Measurements from ENCODE around the gene KIF6.
A peak's percentile ranks its signal among the peaks of the same experiment; 100 is the strongest.

Gene KIF6

GRCh38 chr6:39320363-39320984 lies 404.7 kb downstream of the KIF6 start:
- peaks cover 29 to 61% (median 54%) of the 10 kb centered on the region in 10 experiments for H3K4me1 ChIP-seq
- no peaks in the 10 kb centered on the region for H3K36me3 ChIP-seq
- TF ChIP-seq Cebpa-rat (IDR thresholded peaks at IDR 0.05), result peak in 4 of 11 experiments; percentile 40 to 68 (median 65); a peak in 8 of 22 replicates
- H3K27ac ChIP-seq, result peak overlapping the region in 8 of 11 experiments; percentile 36 to 81 (median 64); a peak in 16 of 22 replicates
- H3K9ac ChIP-seq, result peak overlapping the region in 7 of 11 experiments; percentile 1 to 63 (median 47); a peak in 10 of 22 replicates
- H3K4me3 ChIP-seq, result peak overlapping the region in 1 of 10 experiments; percentile 9; a peak in 1 of 20 replicates
- H3K4me2 ChIP-seq, result peak overlapping the region; percentile 40 to 93 (median 83)
- no peaks in the 10 kb centered on the region for H3K9me3 ChIP-seq (replicated peaks in 1 of 11)
- H3K27me3 ChIP-seq, result peaks cover 0 to 9% (median 2%) of the 10 kb centered on the region in 11 experiments; a peak in 8 of 22 replicates
- peaks cover 0 to 6% (median 0%) of the 10 kb centered on the region in 11 experiments; a peak in 2 of 22 replicates for H4K20me1 ChIP-seq

- peaks cover 32 to 68% (median 60%) of the 10 kb centered on the region in 10 experiments for H3K4me1 ChIP-seq
- no peak overlapping the region for H3K4me3 ChIP-seq
- H3K4me2 ChIP-seq, result peak overlapping the region; percentile 40 to 93 (median 83)
- peaks cover 0 to 10% (median 0%) of the 10 kb centered on the region in 11 experiments; a peak in 4 of 22 replicates for H4K20me1 ChIP-seq
- no peaks in the 10 kb centered on the region for H3K9me3 ChIP-seq (replicated peaks in 1 of 11)
- H3K27ac ChIP-seq, result peak overlapping the region in 8 of 11 experiments; percentile 36 to 81 (median 64); a peak in 15 of 22 replicates
- H3K9ac ChIP-seq, result peak overlapping the region in 6 of 11 experiments; percentile 35 to 63 (median 54); a peak in 4 of 22 replicates
- TF ChIP-seq Cebpa-rat (IDR thresholded peaks at IDR 0.05), result no peak
- peaks cover under 1 to 16% (median 8%) of the 10 kb centered on the region in 11 experiments; a peak in 18 of 22 replicates for H3K27me3 ChIP-seq
- no peaks in the 10 kb centered on the region for H3K36me3 ChIP-seq
Measured at GRCh38 chr6:39319621-39320362, 405.4 kb downstream of the KIF6 start.

- Histone ChIP-seq H4K20me1 (peaks cover 0 to 32% (median 8%) of the 10 kb centered on the region in 11 experiments; a peak in 11 of 22 replicates), H3K9me3 (replicated peaks in 1 of 11) (no peaks in the 10 kb centered on the region), H3K36me3 (no peaks in the 10 kb centered on the region), H3K9ac (no peak overlapping the region), H3K4me3 (no peak overlapping the region), H3K27ac (no peak overlapping the region), H3K4me1 (peaks cover 45 to 82% (median 76%) of the 10 kb centered on the region in 10 experiments), H3K4me2 (0 out of 22 replicates have a peak overlapping the region, but pooled peaks of 2 of the 11 experiments have one; percentile 10 to 100), H3K27me3 (peaks cover 26 to 41% (median 34%) of the 10 kb centered on the region in 11 experiments)
- TF ChIP-seq Cebpa-rat (IDR thresholded peaks at IDR 0.05), result no peak
Measured at GRCh38 chr6:39317256-39317655, 408.0 kb downstream of the KIF6 start.

- peak within 1 kb of the TSS; percentile 91 to 100 (median 99) for H3K4me2 ChIP-seq
- H3K27me3 ChIP-seq, result peaks cover 34 to 53% (median 41%) of the 10 kb centered on the region in 11 experiments
- H3K36me3 ChIP-seq, result no peaks in the 10 kb centered on the region
- peaks cover 0 to 38% (median 14%) of the 10 kb centered on the region in 11 experiments; a peak in 11 of 22 replicates for H4K20me1 ChIP-seq
- peak within 1 kb of the TSS; percentile 22 to 74 (median 53); a peak in 19 of 22 replicates for H3K9ac ChIP-seq
- peak within 1 kb of the TSS; percentile 41 to 66 (median 58) for H3K4me3 ChIP-seq
- H3K4me1 ChIP-seq, result peaks cover 25 to 73% (median 63%) of the 10 kb centered on the region in 10 experiments
- TF ChIP-seq Cebpa-rat (IDR thresholded peaks at IDR 0.05), result no peak
- no peaks in the 10 kb centered on the region for H3K9me3 ChIP-seq (replicated peaks in 1 of 11)
- H3K27ac ChIP-seq, result peak within 1 kb of the TSS in 7 of 11 experiments; percentile 24 to 73 (median 55); a peak in 13 of 22 replicates
Measured at GRCh38 chr6:39314273-39314795, 410.9 kb downstream of the KIF6 start, which contains the start of gene KCNK17. KCNK17 (minus strand) TSS chr6:39314419; CDS start chr6:39314320, 99 bp downstream.

- H3K4me3 ChIP-seq, result peak overlapping the region; percentile 41 to 66 (median 58)
- no peaks in the 10 kb centered on the region for H3K9me3 ChIP-seq (replicated peaks in 1 of 11)
- peaks cover 34 to 53% (median 41%) of the 10 kb centered on the region in 11 experiments for H3K27me3 ChIP-seq
- peaks cover 25 to 67% (median 57%) of the 10 kb centered on the region in 10 experiments for H3K4me1 ChIP-seq
- TF ChIP-seq Cebpa-rat (IDR thresholded peaks at IDR 0.05), result no peak
- peaks cover 0 to 38% (median 14%) of the 10 kb centered on the region in 11 experiments; a peak in 11 of 22 replicates for H4K20me1 ChIP-seq
- no peaks in the 10 kb centered on the region for H3K36me3 ChIP-seq
- H3K9ac ChIP-seq, result peak overlapping the region; percentile 22 to 74 (median 53); a peak in 19 of 22 replicates
- H3K4me2 ChIP-seq, result peak overlapping the region; percentile 91 to 100 (median 99)
- H3K27ac ChIP-seq, result peak overlapping the region in 7 of 11 experiments; percentile 7 to 73 (median 55); a peak in 13 of 22 replicates
Measured at GRCh38 chr6:39313526-39314272, 411.5 kb downstream of the KIF6 start.

GRCh38 chr6:39312912-39313525 lies 412.2 kb downstream of the KIF6 start:
- Histone ChIP-seq H3K36me3 (no peaks in the 10 kb centered on the region), H3K9me3 (replicated peaks in 1 of 11) (no peaks in the 10 kb centered on the region), H3K4me1 (peaks cover 25 to 63% (median 50%) of the 10 kb centered on the region in 10 experiments), H3K27me3 (peaks cover 34 to 53% (median 41%) of the 10 kb centered on the region in 11 experiments), H4K20me1 (peaks cover 0 to 38% (median 14%) of the 10 kb centered on the region in 11 experiments; a peak in 11 of 22 replicates), H3K27ac (no peak overlapping the region; a peak in 1 of 22 replicates), H3K4me3 (peak overlapping the region; percentile 41 to 66 (median 58); a peak in 16 of 20 replicates), H3K4me2 (peak overlapping the region; percentile 91 to 100 (median 99)), H3K9ac (peak overlapping the region in 2 of 11 experiments; percentile 22 to 58; a peak in 1 of 22 replicates)
- no peak for TF ChIP-seq Cebpa-rat (IDR thresholded peaks at IDR 0.05)

- Histone ChIP-seq H3K27me3 (peaks cover 34 to 45% (median 40%) of the 10 kb centered on the region in 11 experiments), H4K20me1 (peaks cover 0 to 38% (median 14%) of the 10 kb centered on the region in 11 experiments; a peak in 12 of 22 replicates), H3K4me2 (peak overlapping the region in 10 of 11 experiments; percentile 2 to 84 (median 80); a peak in 18 of 22 replicates), H3K36me3 (no peaks in the 10 kb centered on the region), H3K27ac (peak overlapping the region in 2 of 11 experiments; percentile 13 to 31; a peak in 1 of 22 replicates), H3K4me1 (peaks cover 25 to 55% (median 40%) of the 10 kb centered on the region in 10 experiments), H3K9me3 (replicated peaks in 1 of 11) (no peaks in the 10 kb centered on the region), H3K4me3 (no peak overlapping the region), H3K9ac (0 out of 22 replicates have a peak overlapping the region, but pooled peaks of 1 of the 11 experiments have one; percentile 15)
- no peak for TF ChIP-seq Cebpa-rat (IDR thresholded peaks at IDR 0.05)
Measured at GRCh38 chr6:39310542-39310941, 414.7 kb downstream of the KIF6 start.

Data from BLaER1 treated with 17β-estradiol and CSF1 and Interleukin-3, amounts not matched to agents 10 nM and 100 nM (cell line).